HG03064 (cell line): ENCODE measurements around the gene NHSL2.

Source experiments
- ATAC-seq: cut with Tn5 transposase; IDR thresholded peaks from one replicate; pipeline ENCODE4 v1.9.1; 2021; ENCODE audit warnings: low read depth; ENCODE audit not compliant: unreplicated experiment

The NHSL2 gene

DNA sequence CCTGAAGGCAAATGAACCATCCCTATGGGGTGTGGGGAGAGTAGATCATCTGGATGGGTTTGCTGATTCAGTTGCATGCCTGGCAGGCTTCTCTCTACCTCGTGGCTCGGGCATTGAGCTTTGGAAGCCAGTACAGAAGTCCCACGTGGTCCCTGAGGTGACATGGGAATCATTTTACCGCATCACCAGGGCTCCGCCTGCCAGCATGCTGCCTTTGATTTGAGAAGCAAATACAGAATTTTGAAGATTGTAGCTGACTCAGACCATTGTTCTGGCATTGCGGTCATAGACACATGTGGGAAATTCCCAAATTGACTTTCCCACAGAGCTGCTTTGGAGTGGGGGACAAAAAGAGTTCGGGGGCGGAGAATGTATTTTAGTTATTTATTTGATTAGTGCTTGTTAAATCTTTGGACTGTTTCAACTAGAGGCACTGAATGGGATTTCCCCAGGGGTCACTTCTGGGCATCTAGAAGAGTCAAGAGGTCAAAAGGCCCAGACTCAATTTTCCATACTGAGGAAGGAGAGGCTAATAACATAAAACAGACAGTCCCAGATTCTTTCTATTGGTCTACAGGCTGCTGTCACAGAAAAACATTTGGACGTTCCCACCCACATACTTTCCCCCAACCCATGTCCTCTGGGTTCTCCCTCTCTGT lies 79.3 kb downstream of the NHSL2 start:
- no peak for ATAC-seq

DNA sequence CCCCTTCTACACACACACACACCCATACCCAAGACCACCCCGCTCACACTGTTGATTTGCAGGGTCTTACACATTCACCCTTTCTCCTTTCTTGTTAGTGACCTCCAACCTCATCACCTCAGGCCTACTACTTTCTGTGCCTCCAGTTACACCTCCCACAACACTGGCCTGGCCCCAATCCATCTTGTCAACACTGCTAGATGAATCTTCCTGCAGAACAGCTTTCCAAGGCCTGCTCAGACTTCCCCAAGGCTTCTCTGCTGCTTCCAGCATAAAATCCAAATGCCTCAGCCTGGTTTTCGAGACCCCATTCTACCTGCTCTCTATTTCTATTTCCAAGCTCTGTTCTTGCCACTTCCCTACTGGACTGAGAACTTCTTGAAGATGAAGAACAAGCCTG lies 79.9 kb downstream of the NHSL2 start:
- ATAC-seq: no peak

DNA sequence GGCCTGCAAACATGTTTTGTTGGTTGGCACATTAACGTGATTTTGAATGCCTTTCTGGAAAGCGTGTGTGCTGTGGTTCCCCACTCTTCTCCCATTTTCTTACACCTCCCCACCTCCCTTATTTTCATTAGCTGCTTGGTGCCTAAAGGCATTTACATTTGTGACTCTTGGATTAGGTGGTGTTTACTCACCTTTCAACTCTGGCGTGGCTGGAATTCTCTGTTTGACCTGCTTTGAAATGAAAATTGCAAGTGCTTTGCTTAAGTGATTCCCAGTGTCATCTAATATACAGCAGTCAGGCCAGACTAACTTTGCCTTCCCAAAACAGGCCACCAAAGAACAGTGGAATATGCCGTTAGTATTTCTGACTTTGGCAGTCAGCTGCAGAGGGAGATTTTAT lies 80.5 kb downstream of the NHSL2 start:
- no peak for ATAC-seq

DNA sequence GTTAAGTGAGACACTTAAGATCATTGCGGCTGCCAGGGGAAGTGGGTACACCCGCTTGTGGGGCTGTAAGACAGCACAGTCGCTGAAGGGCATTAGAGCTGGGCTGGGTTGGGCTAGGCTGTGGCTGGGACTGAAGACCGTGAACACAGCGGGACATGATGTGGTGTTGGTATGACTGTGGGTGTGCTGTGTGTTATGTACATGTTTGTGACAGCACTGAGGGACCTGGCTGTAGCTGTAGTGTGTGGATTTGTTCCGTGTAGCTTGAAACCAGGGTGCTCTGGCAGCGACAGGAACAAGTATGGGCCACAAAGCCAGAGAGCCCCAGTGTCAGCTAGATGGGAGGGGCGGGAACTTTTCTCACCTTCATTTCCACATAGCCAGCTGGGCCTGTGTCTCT lies 82.1 kb downstream of the NHSL2 start:
- no peak for ATAC-seq

DNA sequence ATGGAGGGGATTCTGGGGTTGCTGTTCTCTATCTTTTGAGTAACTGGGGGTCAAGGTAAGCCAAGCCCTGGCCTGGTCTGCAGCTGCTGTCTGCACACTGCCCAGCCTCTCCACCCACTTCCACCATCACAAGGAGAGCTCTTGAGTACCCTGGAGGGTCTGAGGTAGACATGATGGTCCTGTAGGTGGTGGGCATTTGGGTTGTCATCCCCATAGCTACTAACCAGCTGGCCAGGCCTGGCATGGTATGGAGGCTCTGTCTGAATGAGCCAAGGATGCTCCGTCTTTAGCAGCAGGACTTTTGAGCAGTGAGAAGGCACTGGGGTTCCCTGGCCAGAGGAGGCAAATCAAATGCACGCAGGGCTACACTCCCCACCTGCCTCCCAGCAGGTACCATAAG lies 82.7 kb downstream of the NHSL2 start:
- ATAC-seq: no peak

DNA sequence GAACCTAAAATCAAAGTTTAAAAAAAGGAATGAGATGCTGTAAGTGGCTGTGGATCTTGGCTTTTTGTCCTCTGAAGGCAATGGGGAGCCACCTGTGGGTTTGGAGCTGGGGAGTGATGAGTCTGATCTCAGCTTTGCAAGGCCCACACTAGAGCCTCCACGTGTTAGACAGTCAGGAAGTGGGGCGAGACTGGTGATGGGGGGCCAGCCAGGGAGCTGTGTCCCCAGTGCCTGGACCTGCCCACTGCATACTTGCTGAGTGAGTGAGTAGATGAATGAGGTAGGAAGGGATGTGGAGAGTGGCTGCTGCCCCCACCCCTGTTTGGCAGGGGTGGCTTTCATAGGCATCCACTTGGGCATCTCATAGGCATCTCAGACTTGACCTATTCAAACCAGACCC lies 84.0 kb downstream of the NHSL2 start:
- no peak for ATAC-seq

DNA sequence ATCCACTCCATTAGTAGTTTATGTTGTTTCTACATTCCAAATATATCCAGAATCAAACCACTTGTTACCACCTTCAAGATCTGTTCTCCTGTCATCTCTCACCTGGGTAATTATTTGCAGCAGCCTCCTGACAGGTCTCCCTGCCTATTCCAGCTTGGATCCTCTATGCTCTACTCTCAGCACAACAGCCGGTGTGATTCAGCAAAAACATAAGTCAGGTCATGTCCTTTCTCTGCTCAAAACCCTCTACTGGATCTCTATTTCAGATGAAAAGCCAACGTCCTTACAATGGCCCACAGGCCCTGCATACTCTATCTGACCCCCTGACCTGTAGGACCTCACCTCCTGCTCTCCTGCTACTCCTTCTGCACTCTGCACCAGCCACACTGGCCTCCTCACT lies 84.5 kb downstream of the NHSL2 start:
- no peak for ATAC-seq

DNA sequence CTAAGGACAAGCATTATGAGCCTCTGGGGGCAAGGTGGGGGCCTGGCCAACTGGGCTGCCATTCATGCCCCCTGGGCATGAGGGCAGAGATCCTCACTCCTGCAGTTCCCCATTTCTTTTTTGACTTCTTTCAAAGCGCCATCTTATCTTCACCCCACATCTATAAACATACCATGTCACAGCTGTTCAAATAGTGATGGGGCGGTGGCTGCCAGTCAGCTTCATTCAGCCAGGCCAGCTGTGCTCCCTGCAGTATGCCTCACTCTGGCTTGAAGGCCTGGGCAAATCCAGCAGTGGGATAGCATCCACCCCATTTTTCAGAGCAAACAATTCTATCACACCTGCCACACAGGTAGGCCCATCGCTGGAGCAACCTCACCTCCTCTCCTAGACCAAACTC lies 85.5 kb downstream of the NHSL2 start:
- ATAC-seq: no peak

DNA sequence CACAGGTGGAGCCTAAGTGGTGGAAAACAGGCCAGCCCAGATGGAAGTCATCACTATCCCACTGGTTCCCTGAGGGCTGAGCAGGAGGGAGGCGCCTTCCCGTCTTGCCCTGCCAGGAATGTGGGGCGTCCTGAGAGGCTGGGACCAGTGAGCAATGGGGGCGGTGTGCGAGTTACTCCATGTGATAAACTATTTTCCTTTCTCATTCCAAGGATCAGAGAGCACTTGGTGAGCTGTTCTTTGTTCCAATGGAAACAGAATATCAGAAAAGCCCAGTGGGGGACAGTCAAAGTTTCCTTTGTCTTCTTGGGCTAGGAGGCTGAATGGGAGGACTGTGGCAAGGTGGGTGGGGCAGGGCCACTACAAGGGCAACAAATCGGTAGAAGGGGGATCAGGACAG lies 86.2 kb downstream of the NHSL2 start:
- ATAC-seq: no peak

DNA sequence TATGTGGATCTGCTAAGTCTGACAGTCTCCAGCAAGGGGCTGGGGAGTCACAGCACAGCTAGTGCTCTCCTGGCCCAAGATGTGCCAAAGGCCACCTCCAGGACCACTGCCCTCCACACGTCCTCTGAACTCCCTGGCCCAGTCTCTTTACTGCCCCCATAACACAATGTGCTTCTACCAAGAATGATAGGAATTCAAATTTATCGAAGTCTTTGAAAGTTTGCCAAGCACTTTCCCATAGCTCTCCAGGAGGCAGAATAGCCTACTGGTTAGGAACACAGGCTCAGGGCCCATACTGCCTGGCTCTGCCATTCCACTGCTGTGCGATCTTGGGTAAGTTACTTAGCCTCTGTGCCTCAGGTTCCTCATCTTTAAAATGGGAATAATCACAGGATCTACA lies 86.7 kb downstream of the NHSL2 start:
- no peak for ATAC-seq

DNA sequence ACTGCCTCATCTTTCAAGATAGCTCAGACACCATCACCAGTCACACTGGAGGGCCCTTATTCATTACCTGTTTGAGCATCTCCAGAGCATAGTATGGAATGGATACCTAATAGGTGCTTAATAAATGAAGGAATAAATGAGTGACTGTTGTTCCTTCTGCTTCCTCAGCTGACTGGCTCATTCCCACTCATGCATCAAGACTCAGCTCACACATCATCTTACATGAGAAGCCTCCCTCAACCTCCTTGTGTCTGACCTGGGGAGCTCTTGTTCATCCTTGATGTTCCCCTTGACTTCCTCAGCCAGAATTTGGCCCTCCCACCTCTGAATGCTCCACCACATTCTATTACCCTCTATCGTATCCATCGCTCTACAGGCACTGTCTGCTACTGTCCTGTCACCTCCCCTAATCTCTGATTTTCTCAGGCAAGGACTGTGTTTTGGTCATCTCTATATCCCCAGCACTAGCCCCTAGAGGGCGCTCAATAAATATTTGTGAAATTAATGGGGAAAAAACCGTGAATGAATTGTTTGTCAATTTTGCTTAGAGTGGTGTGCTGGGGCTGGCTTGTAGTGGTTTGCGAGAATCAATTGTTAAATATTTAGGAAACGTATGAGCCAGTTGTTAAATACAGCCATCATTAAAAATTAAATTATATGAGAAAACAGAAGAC lies 88.3 kb downstream of the NHSL2 start:
- ATAC-seq: no peak

DNA sequence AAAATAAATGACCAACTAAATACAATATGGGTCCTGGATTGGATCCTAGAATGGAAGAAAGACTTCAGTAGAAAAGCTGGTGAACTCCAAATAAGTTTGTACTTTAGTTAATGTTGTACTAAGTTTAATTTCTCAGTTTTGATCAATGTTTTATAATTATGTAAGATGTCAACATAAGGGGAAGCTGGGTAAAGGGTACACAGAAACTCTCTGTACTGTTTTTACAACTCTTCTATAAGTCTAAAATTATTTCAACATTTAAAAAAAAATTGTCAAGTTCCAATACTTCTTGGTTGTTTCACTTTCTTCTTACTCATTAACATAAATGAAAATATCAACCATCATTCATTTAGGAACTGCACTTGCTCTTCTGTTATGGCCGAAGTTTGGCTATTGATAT lies 88.9 kb downstream of the NHSL2 start:
- no peak for ATAC-seq

DNA sequence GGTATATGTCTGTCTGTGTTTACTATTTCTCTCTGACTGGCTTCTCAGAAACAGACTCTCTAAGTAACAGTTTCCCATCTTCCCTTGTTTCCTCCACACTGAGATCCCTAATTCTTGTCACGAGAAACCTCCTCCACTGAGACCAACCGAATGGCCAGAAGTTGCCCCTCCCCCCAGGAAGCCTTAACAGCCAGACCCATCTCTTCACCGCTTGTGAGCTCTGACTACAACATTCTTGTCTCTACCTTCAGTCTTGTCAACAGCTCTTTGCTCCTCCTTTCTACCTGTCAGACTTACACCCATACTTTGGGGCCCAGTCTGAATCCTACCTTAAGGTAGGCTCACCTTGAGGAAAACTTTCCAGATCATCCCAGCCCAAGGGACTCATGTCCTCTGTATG lies 90.8 kb downstream of the NHSL2 start:
- ATAC-seq: no peak

DNA sequence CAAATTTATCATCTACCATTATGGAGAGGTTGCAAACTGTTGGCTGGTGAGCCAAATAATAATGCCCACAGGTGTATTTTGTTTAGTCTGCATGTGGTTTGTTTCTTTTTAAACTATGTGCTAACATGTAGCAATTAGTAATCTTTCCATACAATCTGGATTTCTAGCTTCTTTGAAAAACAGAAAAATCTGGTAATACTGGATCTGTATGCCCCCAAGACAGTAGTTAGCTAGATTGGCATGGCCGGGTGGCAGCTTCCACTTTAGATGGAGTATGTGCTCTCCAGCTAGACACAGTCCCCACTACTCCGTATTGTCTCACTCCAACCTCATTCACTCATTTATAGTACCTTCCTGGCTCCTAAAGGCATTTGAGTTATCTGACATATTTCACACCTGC lies 91.3 kb downstream of the NHSL2 start:
- ATAC-seq: no peak

DNA sequence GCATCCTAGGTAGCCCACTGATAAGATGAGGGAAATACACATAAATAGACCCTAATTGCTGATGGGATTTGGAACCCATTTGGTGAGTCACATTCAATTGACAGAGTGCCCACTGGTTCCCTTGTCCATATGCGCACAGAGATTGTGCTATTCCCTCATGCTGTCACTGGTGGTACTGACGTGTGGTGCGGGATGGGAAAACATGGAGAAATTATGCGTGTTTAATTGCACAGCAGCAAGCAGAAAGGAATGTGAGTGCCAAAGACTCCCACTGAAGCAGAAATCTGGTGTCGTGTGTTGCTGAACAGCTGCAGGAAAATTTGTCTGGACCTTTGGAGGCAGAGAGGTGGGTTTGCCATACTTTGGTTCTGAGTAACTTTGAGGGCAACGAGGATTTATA lies 92.2 kb downstream of the NHSL2 start:
- ATAC-seq: no peak

DNA sequence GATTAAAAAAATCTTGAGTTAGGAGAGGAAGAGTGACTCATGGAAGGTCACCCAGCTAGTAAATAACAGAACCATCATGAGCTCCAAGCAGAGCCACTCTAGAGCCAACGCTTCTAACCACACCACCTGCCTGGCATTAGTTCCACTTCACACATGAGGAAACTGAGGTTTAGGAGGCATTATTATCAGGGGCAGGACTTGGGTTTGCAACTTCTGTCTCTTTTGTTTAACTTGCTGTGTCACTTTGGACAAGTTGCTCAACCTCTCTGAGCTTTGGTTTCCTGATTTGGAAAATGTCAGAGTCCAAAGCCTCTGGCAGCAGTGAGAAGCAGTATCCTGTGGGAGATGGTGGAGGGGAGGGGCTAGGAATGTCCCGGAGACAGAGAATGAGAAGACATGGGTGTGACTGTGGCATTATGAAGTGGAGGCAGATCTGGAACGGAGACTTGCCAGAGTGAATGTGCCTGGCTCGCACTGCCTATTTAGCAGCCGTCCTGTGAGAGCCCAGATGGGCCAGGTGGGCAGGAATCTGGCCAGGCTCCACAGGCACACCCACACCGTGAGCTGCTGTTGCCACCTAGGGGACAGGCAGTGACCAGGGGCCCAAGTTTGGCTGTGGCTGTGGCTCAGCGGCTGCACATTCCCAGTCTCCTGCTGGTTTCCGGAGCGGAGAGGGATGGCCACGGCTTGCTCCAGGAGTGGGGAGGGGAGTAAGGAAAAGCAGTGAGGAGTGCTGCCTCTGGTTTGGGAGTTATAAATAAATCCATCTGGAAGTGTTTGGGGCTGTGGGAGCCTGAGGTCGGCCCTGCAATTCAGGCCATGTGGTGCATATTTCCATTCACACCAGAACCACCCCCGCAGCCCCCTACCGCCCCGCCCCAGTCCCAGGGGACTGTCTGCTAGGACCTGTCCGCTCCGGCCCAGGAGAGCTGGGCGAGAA lies 93.4 kb downstream of the NHSL2 start:
- ATAC-seq: no peak

DNA sequence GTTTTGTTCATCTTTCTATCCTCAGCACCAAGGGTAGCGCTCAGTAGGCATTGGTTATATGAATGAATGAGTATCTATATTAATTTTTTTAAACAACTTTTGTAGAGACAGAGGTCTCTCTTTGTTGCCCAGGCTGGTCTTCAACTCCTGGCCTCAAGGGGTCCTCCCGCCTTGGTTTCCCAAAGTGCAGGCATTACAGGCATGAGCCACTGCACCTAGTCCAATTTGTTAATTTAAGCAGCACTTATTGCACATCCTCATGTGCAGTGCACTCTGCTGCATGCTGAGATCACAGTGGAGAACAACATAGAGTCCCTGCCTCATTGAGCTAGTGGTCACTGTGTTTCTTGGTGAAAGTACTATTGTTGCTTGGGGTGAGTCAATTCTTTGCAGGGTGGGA lies 94.4 kb downstream of the NHSL2 start:
- no peak for ATAC-seq

DNA sequence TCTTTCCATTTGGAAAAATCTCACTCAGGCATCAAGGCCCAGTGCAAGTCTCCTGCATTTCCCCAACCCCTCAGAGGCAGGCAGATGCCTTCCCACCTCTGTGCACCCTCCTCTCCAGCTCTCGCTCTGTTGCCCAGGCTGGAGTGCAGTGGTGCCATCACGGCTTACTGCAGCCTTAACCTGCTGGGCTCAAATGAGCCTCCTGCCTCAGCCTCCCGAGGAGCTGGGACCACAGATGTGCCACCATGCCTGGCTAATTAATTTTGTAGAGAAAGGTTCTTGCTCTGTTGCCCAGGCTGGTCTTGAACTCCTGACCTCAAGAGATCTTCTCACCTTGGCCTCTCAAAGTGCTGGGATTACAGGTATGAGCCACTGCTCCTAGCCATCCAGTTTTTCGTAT lies 95.8 kb downstream of the NHSL2 start:
- no peak for ATAC-seq

DNA sequence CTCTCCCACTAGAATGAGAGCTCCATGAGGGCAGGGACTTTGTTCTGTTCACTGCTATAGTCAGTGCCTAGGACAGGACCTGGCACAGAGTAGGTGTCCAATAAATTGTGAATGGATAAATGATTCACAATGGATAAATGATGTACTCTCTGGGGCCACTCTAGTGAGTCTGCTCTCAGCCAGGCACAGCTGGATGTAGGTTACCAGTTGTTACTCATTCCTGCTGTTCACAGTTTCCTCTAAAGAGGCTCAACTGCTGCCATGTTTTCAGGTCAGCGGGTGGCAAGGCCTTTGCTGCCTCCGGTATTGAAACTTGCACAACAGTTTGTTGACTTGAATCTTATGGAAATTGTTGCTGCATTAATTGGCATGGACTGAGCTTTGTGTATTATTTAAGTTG lies 99.1 kb downstream of the NHSL2 start:
- no peak for ATAC-seq

DNA sequence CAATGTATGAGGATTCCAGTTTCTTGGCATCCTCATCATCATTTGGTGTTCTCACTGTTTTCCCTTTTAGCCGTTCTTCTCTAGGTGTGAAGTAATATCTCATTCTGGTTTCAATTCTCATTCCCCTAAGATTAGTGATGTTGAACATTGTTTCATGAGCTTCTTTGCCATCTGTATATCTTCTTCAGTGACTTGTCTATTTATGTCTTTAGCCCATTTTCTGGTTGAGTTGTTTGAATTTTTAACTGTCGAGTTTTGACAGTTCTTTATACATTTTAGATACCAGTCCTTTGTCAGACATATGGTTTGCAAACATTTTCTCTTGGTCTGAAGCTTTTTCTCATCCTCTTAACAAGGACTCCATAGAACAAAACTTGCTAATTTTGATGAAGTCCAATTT lies 101.1 kb downstream of the NHSL2 start:
- ATAC-seq: no peak

DNA sequence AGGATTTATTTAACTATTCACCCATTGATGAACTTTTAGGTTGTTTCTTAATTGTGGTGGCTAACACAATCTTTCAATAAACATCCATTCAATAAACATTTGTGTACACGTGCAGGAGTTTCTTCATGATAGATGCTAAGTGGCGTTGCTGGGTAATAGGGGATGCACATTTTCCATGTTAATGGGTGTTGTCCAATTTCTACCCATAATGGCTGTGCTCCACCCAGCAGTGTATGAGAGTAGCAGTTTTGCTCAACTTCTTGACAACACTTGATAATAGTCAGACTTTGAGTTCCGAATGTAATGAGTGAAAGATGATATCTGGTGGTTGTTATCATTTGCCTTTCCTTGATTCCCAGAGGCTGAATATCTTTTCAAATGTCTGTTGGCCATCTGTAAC lies 104.7 kb downstream of the NHSL2 start:
- ATAC-seq: no peak
